ENCODE results near the gene PLCH1.
"Not testable (repeated sequence)": the region's sequence is repeated elsewhere in the genome, so short reads cannot be mapped to it uniquely, and the experiment has no call there.

PLCH1 gene

DNA sequence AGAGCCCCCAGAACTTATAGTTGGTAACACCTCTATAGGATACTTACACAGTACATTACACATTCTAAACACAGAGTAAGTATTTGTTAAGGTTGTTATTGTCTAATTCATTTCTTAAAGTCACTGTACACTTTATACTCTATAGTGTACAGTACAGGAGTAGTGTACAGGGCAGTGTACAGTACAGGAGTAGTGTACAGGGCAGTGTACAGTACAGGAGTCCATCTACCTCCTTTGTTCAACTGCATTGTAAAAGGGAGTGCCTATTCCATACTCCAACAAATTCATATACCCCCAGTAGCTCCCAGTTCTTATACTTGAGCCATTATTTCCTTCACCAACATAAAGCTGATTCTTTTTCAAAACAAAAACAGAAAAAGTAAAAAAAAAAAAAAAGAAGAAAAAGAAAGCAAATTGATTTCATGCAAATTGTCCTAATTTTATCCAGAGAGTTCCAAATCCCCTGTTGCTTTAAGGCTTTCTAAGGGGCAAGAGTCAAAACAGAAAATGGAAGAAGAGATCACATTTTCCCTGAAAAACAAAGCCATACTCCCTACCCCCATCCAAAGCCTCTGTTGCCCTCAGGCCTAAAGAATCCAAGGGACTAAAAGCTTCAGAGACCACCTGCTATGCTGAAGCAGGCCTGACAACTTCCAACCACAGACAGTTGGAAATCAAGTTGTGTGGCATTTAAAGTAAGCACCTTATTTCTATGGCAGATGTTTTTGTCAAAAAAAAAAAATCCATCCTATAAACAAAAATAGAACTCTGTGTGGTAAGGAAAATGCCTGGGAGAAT is 125.6 kb downstream of the PLCH1 start:
- TF ChIP-seq, protein P1, sequence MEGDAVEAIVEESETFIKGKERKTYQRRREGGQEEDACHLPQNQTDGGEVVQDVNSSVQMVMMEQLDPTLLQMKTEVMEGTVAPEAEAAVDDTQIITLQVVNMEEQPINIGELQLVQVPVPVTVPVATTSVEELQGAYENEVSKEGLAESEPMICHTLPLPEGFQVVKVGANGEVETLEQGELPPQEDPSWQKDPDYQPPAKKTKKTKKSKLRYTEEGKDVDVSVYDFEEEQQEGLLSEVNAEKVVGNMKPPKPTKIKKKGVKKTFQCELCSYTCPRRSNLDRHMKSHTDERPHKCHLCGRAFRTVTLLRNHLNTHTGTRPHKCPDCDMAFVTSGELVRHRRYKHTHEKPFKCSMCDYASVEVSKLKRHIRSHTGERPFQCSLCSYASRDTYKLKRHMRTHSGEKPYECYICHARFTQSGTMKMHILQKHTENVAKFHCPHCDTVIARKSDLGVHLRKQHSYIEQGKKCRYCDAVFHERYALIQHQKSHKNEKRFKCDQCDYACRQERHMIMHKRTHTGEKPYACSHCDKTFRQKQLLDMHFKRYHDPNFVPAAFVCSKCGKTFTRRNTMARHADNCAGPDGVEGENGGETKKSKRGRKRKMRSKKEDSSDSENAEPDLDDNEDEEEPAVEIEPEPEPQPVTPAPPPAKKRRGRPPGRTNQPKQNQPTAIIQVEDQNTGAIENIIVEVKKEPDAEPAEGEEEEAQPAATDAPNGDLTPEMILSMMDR (IDR thresholded peaks at IDR 0.05; ENCODE audit: insufficient read depth, low read length, missing control alignments) = no peak
- H3K4me3 ChIP-seq (ENCODE audit: low read depth, low read length) = no peak overlapping the region
- POLR2A ChIA-PET = no interaction called here
- CTCF ChIA-PET = interaction anchor here (0.8 kb wide), 1 partner anchor 8 kb away, joined by 3 read pairs; no protein-coding TSS in a partner anchor
- DNase-seq (ENCODE audit: low read depth, low spot score) = no peak

DNA sequence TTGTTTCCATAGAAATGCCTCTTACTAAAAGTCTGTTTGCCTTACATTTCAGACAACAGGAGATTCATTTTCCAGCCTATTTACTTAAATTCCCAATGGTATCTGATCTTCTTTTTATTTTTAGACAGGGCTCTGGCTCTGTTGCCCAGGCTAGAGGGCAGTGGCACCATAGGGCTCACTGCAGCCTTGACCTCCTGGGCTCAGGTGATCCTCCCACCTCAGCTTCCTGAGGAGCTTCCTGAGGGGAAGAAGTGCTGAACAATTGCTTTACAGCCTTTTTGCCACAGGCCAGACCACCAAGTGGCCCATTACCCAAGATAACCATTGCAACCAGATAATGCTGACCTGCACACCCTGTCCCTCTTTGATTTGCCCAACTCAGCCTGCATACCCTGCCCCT is 126.3 kb downstream of the PLCH1 start:
- CTCF ChIA-PET = no interaction called here
- TF ChIP-seq, protein P1 (IDR thresholded peaks at IDR 0.05; ENCODE audit: insufficient read depth, low read length, missing control alignments) = no peak
- no peak for DNase-seq (ENCODE audit: low read depth, low spot score)
- POLR2A ChIA-PET = no interaction called here
- H3K4me3 ChIP-seq (ENCODE audit: low read depth, low read length) = no peak overlapping the region

DNA sequence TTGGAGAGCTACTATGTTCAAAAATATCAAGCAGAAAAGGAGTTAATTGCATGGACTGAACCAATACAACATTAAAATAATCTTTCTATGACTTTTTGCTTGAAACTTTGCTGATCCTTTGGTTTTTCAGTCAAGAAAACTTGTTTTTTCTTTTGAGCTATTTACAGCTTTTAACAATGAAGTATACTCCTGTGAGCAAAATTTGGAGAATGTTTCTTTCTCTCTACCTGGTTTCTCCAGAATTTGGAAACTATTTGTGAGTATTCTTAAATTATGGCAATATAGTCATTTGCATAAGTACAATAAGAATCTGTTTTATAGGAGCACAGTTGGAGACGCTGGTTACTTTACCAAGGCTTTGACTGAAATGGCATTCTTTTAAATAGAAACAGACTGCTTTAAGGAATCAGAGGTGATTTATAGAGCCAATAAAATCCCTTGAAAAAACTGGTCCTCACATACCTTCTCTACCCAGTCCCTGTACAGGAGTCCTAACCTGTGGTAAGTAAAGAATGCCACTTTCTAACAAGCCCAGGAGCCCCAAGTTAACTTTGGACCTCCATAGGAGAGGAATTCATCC is 127.4 kb downstream of the PLCH1 start:
- TF ChIP-seq, protein P1 (IDR thresholded peaks at IDR 0.05; ENCODE audit: insufficient read depth, low read length, missing control alignments) = no peak
- no peak overlapping the region for H3K4me3 ChIP-seq (ENCODE audit: low read depth, low read length)
- CTCF ChIA-PET = no interaction called here
- DNase-seq (ENCODE audit: low read depth, low spot score) = no peak
- POLR2A ChIA-PET = no interaction called here

DNA sequence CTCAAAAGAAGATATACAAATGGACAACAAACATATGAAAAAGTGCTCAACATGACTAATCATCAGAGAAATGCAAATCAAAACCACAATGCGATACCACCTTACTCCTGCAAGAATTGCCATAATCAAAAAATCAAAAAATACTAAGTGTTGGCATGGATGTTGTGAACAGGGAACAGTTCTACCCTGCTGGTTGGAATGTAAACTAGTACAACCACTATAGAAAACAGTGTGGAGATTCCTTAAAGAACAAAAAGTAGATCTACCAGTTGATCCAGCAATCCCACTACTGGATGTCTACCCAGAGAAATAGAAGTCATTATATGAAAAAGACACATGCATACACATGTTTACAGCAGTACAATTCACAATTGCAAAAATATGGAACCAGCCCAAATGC is 129.7 kb downstream of the PLCH1 start:
- POLR2A ChIA-PET; CTCF ChIA-PET; H3K4me3 ChIP-seq (ENCODE audit: low read depth, low read length); DNase-seq (ENCODE audit: low read depth, low spot score): not testable (repeated sequence)

DNA sequence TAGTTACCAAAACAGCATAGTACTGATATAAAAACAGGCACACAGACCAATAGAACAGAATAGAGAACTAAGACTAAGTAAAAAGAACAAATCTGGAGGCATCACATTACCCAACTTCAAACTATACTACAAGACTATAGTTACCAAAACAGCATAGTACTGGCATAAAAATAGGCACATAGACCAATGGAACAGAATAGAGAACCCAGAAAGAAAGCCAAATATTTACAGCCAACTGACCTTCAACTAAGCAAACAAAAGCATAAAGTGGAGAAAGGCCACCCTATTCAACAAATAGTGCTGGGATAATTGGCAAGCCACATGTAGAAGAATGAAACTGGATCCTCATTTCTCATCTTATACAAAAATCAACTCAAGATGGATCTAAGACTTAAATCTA is 130.5 kb downstream of the PLCH1 start:
- DNase-seq (ENCODE audit: low read depth, low spot score); H3K4me3 ChIP-seq (ENCODE audit: low read depth, low read length); CTCF ChIA-PET; POLR2A ChIA-PET: not testable (repeated sequence)

DNA sequence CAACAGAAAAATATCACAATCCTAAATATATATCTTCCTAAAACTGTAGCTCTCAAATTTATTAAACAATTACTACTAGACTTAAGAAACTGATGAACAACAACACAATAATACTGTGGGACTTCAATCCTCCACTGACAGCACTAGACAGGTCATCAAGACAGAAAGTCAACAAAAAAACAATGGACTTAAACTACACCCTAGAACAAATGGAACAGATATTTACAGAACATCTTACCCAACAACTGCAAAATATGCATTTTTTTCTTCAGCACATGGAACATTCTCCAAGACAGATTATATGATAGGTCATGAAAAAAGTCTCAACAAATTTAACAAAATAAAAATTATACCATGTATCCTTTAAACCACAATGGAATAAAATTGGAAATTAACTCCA is 133.4 kb downstream of the PLCH1 start:
- CTCF ChIA-PET = interaction anchor here (1.0 kb wide), 1 partner anchor 8 kb away, joined by 3 read pairs; no protein-coding TSS in a partner anchor
- TF ChIP-seq, protein P1 (IDR thresholded peaks at IDR 0.05; ENCODE audit: insufficient read depth, low read length, missing control alignments) = no peak
- no peak for DNase-seq (ENCODE audit: low read depth, low spot score)
- no peak overlapping the region for H3K4me3 ChIP-seq (ENCODE audit: low read depth, low read length)
- POLR2A ChIA-PET = no interaction called here

DNA sequence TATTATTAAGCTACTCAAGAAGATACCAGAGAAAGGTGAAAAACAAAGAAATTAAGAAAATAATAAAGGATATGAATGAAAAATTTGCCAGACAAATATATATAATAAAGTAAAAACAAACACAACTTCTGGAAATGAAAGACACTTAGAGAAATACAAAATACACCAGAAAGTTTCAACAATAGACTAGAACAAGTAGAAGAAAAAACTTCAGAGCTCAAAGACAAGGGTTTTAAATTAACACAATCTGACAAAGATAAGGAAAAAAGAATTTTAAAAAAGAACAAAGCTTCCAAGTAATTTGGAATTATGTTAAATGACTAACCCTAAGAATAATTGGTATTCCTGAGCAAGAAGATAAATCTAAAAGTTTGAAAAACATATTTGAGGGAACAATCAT is 135.3 kb downstream of the PLCH1 start:
- TF ChIP-seq, protein P1 (IDR thresholded peaks at IDR 0.05; ENCODE audit: insufficient read depth, low read length, missing control alignments) = no peak
- H3K4me3 ChIP-seq (ENCODE audit: low read depth, low read length) = no peak overlapping the region
- CTCF ChIA-PET = no interaction called here
- no peak for DNase-seq (ENCODE audit: low read depth, low spot score)
- POLR2A ChIA-PET = no interaction called here
